Muscle layer of duodenum (tissue), 2 donors: Measurements from ENCODE around the gene ZNF430.
A peak's percentile ranks its signal among the peaks of the same experiment; 100 is the strongest.

Source experiments
- H3K27ac ChIP-seq: one replicate; pipeline ENCODE4 v1.7.0; 2013; ENCODE audit warnings: mild to moderate bottlenecking, low read length
- H3K27me3 ChIP-seq: one replicate; pipeline ENCODE4 v1.7.0; 2013; ENCODE audit warnings: low read depth, mild to moderate bottlenecking, control low read depth, low read length
- H3K36me3 ChIP-seq, 2 donors: one replicate each; pipeline ENCODE4 v1.7.0; 2013; ENCODE audit warnings: low read length in 2 of 2, control low read depth in 1 of 2, mild to moderate bottlenecking in 1 of 2; ENCODE audit not compliant: insufficient read depth in 2 of 2, control insufficient read depth in 1 of 2
- H3K4me1 ChIP-seq, 2 donors: one replicate each; pipeline ENCODE4 v1.7.0; 2013; ENCODE audit warnings: low read length in 2 of 2, mild to moderate bottlenecking in 2 of 2, control low read depth in 1 of 2, moderate library complexity in 1 of 2; ENCODE audit not compliant: insufficient read depth in 2 of 2, control insufficient read depth in 1 of 2
- H3K4me3 ChIP-seq, 2 donors: one replicate each; pipeline ENCODE4 v1.7.0; 2013; ENCODE audit warnings: low read length in 2 of 2, low read depth in 1 of 2, mild to moderate bottlenecking in 1 of 2
- H3K9me3 ChIP-seq, 2 donors: one replicate each; pipeline ENCODE4 v1.7.0; 2013; ENCODE audit warnings: low read length in 2 of 2, control low read depth in 1 of 2, mild to moderate bottlenecking in 1 of 2; ENCODE audit not compliant: control insufficient read depth in 1 of 2
- donor health status: healthy.

The ZNF430 gene

GRCh38 chr19:21065336-21065735 is 44.9 kb downstream of the ZNF430 start:
- Histone ChIP-seq H3K9me3 (peaks cover 0 to 3% of the 10 kb centered on the region in 2 donors), H3K27me3 (no peaks in the 10 kb centered on the region), H3K4me3 (no peak overlapping the region), H3K36me3 (peaks cover 0 to 18% of the 10 kb centered on the region in 2 donors), H3K4me1 (no peaks in the 10 kb centered on the region), H3K27ac (no peak overlapping the region)

DNA sequence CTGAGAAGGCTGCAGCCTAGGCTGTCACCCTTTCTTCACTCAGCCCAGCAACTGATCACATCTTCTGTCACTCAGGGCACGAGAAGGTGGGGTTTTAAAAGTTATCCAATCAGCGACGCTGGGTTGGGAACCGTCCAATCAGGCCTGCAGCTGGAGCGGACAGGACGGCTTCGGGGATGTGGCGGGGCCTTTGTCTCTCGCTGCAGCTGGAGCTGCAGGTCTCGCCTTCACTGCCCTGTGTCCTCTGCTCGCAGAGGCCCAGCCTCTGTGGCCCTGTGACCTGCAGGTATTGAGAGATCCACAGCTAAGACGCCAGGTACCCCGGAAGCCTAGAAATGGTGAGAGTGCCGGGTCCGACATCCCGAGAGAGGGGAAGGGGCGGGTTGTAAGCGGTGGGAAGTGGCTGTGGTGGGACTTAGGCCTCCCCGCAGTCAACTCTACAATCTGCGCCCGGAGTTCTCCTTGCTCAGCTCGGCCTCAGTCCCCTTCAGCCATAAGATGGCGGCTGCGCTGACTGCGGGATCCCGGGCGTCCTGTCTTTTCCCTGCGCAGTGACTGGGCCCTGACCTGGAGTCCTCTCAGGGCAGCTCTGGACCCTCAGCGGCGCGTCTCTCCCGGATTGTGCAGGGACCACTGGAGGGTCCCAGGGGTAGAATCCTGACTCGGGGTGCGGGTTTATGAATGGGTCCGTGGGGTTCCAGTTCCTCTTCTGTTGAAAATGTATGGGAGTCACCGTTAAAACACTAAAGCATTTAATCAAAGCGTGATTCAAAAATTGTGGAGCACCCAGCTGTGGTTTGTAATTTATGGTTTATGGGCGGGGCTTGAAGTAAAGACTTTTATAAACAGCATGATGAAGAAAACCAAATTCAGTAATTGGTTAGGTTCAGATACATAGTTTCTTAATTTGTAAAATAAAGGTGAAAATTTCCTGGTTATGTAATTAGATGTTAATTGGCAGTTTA is 61.8 kb downstream of the ZNF430 start, which contains the start of gene ZNF714:
Gene ZNF714, plus strand, starts transcription at position 193 of the 965 bp plus-strand sequence. CDS start 16,066 bp downstream, outside the sequence.
- Histone ChIP-seq H3K27me3 (no peaks in the 10 kb centered on the region), H3K27ac (no peak within 1 kb of the TSS), H3K4me3 (peak within 1 kb of the TSS; percentile 53 to 79), H3K36me3 (no peaks in the 10 kb centered on the region), H3K4me1 (peaks cover 0 to 4% of the 10 kb centered on the region in 2 donors), H3K9me3 (no peaks in the 10 kb centered on the region)

- Histone ChIP-seq H3K27ac (no peak overlapping the region), H3K9me3 (no peaks in the 10 kb centered on the region), H3K4me3 (no peak overlapping the region), H3K4me1 (peaks cover 0 to 4% of the 10 kb centered on the region in 2 donors), H3K27me3 (no peaks in the 10 kb centered on the region), H3K36me3 (no peaks in the 10 kb centered on the region)
Observed at GRCh38 chr19:21084343-21084742, 63.9 kb downstream of the ZNF430 start.

GRCh38 chr19:21087871-21088270 is 67.4 kb downstream of the ZNF430 start:
- no peaks in the 10 kb centered on the region for H3K9me3 ChIP-seq
- no peak overlapping the region for H3K27ac ChIP-seq
- H3K4me3 ChIP-seq = no peak overlapping the region
- no peaks in the 10 kb centered on the region for H3K27me3 ChIP-seq
- H3K36me3 ChIP-seq = no peaks in the 10 kb centered on the region
- H3K4me1 ChIP-seq = peaks cover 0 to 4% of the 10 kb centered on the region in 2 donors

DNA sequence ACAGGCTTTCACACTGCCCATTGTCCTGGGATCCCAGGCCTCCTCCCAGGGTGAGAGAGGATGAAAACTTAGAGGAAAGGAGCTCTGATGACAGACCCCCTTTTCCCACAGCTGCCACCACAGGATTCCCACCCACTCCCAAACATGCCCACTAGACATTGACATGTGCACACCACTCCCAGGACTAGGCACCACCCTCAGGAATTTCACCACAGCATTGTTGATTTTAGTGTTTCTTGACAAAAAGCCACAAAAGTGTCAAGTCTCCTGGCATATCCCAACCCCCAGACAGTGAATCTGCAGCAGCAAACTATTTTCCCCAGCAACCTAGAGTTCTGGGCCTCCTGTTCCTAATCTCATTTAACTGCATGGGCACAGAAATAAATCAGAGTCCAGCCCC is 71.7 kb downstream of the ZNF430 start:
- H3K4me1 ChIP-seq = no peaks in the 10 kb centered on the region
- no peaks in the 10 kb centered on the region for H3K27me3 ChIP-seq
- H3K4me3 ChIP-seq = no peak overlapping the region
- H3K36me3 ChIP-seq = no peaks in the 10 kb centered on the region
- no peak overlapping the region for H3K27ac ChIP-seq
- H3K9me3 ChIP-seq = no peaks in the 10 kb centered on the region

DNA sequence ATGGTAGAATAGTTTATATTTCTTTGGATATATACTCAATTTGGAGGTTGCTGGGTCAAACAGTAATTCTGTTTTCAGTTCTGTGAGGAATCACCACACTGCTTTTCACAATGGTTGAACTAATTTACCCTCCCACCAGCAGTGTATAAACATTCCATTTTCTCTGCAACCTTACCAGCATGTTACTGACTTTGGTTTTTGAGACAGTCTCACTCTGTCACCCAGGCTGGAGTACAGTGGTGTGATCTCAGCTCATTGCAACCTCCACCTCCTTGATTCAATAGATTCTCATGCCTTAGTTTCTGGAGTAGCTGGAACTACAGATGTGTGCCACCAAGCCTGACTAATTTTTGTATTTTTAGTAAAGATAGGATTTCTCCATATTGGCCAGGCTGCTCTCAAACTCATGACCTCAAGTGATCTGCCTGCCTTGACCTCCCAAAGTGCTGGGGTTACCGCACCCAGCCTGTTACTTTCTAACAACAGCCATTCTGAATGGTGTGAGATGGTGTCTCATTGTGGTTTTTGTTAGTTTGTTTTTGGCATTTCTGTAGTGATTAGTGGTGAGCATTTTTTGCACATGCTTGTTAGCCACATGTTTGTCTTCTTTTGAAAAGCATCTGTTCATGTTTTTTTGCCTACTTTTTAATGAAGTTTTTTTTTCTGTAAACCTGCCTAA is 74.0 kb downstream of the ZNF430 start:
- H3K4me3 ChIP-seq = no peak overlapping the region
- no peaks in the 10 kb centered on the region for H3K9me3 ChIP-seq
- H3K36me3 ChIP-seq = no peaks in the 10 kb centered on the region
- H3K27ac ChIP-seq = no peak overlapping the region
- H3K27me3 ChIP-seq = no peaks in the 10 kb centered on the region
- H3K4me1 ChIP-seq = no peaks in the 10 kb centered on the region

DNA sequence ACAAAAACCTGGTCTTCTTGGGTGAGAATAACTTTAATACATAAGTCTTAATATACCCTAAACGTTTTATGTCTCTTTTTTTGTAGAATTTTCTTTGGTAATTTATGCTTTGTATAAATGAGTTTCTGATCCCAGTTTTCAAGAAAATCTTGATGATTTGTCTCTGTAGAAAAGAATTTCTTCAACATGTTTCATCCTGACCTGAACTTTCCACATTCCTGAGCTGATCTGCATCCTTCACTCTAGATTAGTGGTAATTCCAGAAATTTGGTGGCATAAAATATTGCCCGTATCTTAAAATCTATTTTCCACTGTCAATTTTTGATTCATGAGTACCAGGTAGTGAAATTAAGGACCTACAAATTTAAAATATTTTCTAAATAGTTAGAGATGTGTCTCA is 77.8 kb downstream of the ZNF430 start:
- H3K27ac ChIP-seq = no peak overlapping the region
- no peak overlapping the region for H3K4me3 ChIP-seq
- H3K27me3 ChIP-seq = no peaks in the 10 kb centered on the region
- H3K36me3 ChIP-seq = no peaks in the 10 kb centered on the region
- no peaks in the 10 kb centered on the region for H3K4me1 ChIP-seq
- no peaks in the 10 kb centered on the region for H3K9me3 ChIP-seq

- H3K9me3 ChIP-seq = no peaks in the 10 kb centered on the region
- H3K27me3 ChIP-seq = no peaks in the 10 kb centered on the region
- H3K4me1 ChIP-seq = no peaks in the 10 kb centered on the region
- no peaks in the 10 kb centered on the region for H3K36me3 ChIP-seq
- no peak overlapping the region for H3K27ac ChIP-seq
- no peak overlapping the region for H3K4me3 ChIP-seq
Observed at GRCh38 chr19:21101521-21102242, 81.2 kb downstream of the ZNF430 start.

DNA sequence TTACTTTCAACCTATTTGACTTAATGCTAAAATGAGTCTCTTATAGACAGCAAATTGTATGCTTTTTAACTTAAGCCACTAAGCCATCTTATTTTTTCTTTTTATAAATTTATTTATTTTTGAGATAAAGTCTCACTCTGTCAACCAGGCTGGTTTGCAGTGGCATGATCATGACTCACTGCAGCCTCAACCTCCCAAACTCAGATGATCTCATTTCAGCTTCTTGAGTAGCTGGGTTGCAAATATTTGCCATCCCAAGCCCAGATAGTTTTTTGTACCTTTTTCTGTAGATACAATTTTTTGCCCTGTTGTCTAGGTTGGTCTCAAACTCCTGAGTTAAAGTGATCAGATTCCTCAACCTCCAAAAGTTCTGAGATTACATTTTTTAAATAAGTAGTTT is 88.7 kb downstream of the ZNF430 start:
- H3K36me3 ChIP-seq = peaks cover 0 to under 1% of the 10 kb centered on the region in 2 donors
- no peak overlapping the region for H3K4me3 ChIP-seq
- peaks cover 0 to 5% of the 10 kb centered on the region in 2 donors for H3K9me3 ChIP-seq
- H3K27me3 ChIP-seq = no peaks in the 10 kb centered on the region
- H3K4me1 ChIP-seq = no peaks in the 10 kb centered on the region
- H3K27ac ChIP-seq = no peak overlapping the region
